K562 (cell line): ENCODE measurements around the gene CYTH1. TPM values are rescaled to one million over a fixed set of nuclear protein-coding genes. Genes with fewer than 3 reads are reported as not detected.

ENCODE experiments used
- ATAC-seq: fragments of 200-7000 bp; cut with Tn5 transposase; 3 replicates; pipeline ENCODE4 v1.9.1; 2020; ENCODE audit warnings: moderate library complexity
- BruUV-seq: library from RNA; stranded (reverse); fragments of 400-500 nt; replicated peaks from 2 replicates; lab custom pipeline; 2021; lab: Mats Ljungman, UMichigan
- CTCF ChIA-PET: fragments of 300-600 bp; formaldehyde crosslinking; extraction: SDS; loops from one replicate; lab custom pipeline; 2021; ENCODE audit warnings: low intra/inter-chr PET ratio; lab: Yijun Ruan, JAX
- POLR2A ChIA-PET: fragments of 300-600, 350-650 bp; sonication (Branson Sonifier 250); formaldehyde crosslinking; extraction: SDS; loops from one replicate; lab custom pipeline; 2021; ENCODE audit warnings: antibody characterized with exemption, inconsistent platforms; lab: Yijun Ruan, JAX
- DNase-seq, 4 experiments: peaks; one replicate each; pipeline versions ENCODE4 v3.0.0 to v3.0.0-alpha.2; 2011 to 2018; ENCODE audit warnings: low spot score in 3 of 4, mixed read lengths in 3 of 4; ENCODE audit errors: extremely low read depth in 1 of 4
- FAIRE-seq: peaks from 2 replicates; lab custom pipeline; 2011; peaks lifted over from hg19 to GRCh38; lab: Jason Lieb, UNC
- H2AFZ ChIP-seq: 2 replicates; pipeline ENCODE4 v1.6.0; 2011; ENCODE audit warnings: low read depth, low read length, control low read depth, inconsistent platforms
- H3K27ac ChIP-seq: fragments of 200-600 bp; 3 replicates; pipeline ENCODE4 v1.8.0; 2011; ENCODE audit warnings: low read depth, mild to moderate bottlenecking, control low read depth, inconsistent platforms, low read length, moderate library complexity, mixed read lengths; ENCODE audit errors: extremely low read depth
- H3K27me3 ChIP-seq, 2 experiments: fragments of 300-600 bp in 1 of 2; 2 replicates in 1 of 2; 3 replicates in 1 of 2; pipeline versions ENCODE4 v1.6.0 to v1.8.0; 2011; ENCODE audit warnings: inconsistent platforms in 2 of 2, low read length in 2 of 2, mild to moderate bottlenecking in 1 of 2, mixed read lengths in 1 of 2, moderate library complexity in 1 of 2; ENCODE audit not compliant: control insufficient read depth in 2 of 2, insufficient read depth in 2 of 2
- H3K36me3 ChIP-seq: fragments of 300-600 bp; 3 replicates; pipeline ENCODE4 v1.8.0; 2011; ENCODE audit warnings: mild to moderate bottlenecking, low read length, inconsistent platforms; ENCODE audit not compliant: control insufficient read depth, insufficient read depth
- H3K4me1 ChIP-seq, 2 experiments: fragments of 200-600 bp in 1 of 2; replicated peaks in 1 of 2; 2 replicates in 1 of 2; 3 replicates in 1 of 2; pipeline versions ENCODE4 v1.5.1 to v1.8.0; 2011; ENCODE audit warnings: inconsistent platforms in 2 of 2, low read length in 2 of 2, mild to moderate bottlenecking in 1 of 2, mixed read lengths in 1 of 2, moderate library complexity in 1 of 2; ENCODE audit not compliant: control insufficient read depth in 2 of 2, insufficient read depth in 2 of 2
- H3K4me2 ChIP-seq: 2 replicates; pipeline ENCODE4 v1.6.1; 2011; ENCODE audit warnings: low read length, control low read depth, inconsistent platforms, mixed read lengths; ENCODE audit not compliant: insufficient read depth
- H3K4me3 ChIP-seq: fragments of 200-600 bp; sonication (generic), shearing (Covaris generic); 2 replicates; pipeline ENCODE4 v1.5.1; 2016; ENCODE audit warnings: control low read depth, inconsistent platforms
- H3K79me2 ChIP-seq: fragments of 200-600 bp; 3 replicates; pipeline ENCODE4 v1.8.0; 2011; ENCODE audit warnings: low read length, inconsistent platforms; ENCODE audit not compliant: control insufficient read depth, insufficient read depth
- H3K9ac ChIP-seq, 2 experiments: 2 replicates each; pipeline versions ENCODE4 v1.6.0 to v1.6.1; 2011; ENCODE audit warnings: low read depth in 2 of 2, low read length in 2 of 2, control low read depth in 1 of 2, inconsistent platforms in 1 of 2, mild to moderate bottlenecking in 1 of 2, mixed read lengths in 1 of 2; ENCODE audit not compliant: insufficient read depth in 1 of 2
- H3K9me1 ChIP-seq: one replicate; pipeline ENCODE4 v1.6.0; 2011; ENCODE audit warnings: inconsistent platforms, mild to moderate bottlenecking, low read length, moderate library complexity; ENCODE audit not compliant: control insufficient read depth, insufficient read depth
- H3K9me3 ChIP-seq: replicated peaks from 2 replicates; pipeline ENCODE4 v1.5.1; 2011; ENCODE audit warnings: low read depth, low read length, inconsistent platforms; ENCODE audit not compliant: control insufficient read depth, insufficient read depth
- H4K20me1 ChIP-seq: replicated peaks from 2 replicates; pipeline ENCODE4 v1.6.1; 2011; ENCODE audit warnings: low read length, inconsistent platforms, mixed read lengths; ENCODE audit not compliant: control insufficient read depth, insufficient read depth
- FOXJ2 ChIP-seq: fragments of 200-800 bp; sonication (Bioruptor generic); IDR thresholded peaks from 2 replicates; pipeline ENCODE4 v1.6.1; 2016; ENCODE audit warnings: missing genetic modification characterization, missing compliant biosample characterization
- GMEB1 ChIP-seq: fragments of 250-450 bp; sonication (Bioruptor Pico); IDR thresholded peaks from 2 replicates; pipeline ENCODE4 v1.4.0; 2020; ENCODE audit warnings: mild to moderate bottlenecking
- MAFG ChIP-seq: fragments of 450-650 bp; conservative IDR thresholded peaks from 2 replicates; pipeline ENCODE4 v1.6.1; 2016; ENCODE audit warnings: missing genetic modification characterization, missing compliant biosample characterization
- NEUROD1 ChIP-seq: fragments of 150-350 bp; IDR thresholded peaks from 2 replicates; pipeline ENCODE4 v1.6.1; 2014; ENCODE audit warnings: borderline replicate concordance, low read length, low read depth; ENCODE audit not compliant: partially characterized antibody
- NFXL1 ChIP-seq: fragments of 450-650 bp; formaldehyde crosslinking; IDR thresholded peaks from 2 replicates; pipeline ENCODE4 v1.4.0; 2021; ENCODE audit warnings: mild to moderate bottlenecking
- PPARD ChIP-seq: fragments of 250-450 bp; sonication (Bioruptor Pico); IDR thresholded peaks from 2 replicates; pipeline ENCODE4 v1.8.0; 2022; ENCODE audit warnings: inconsistent platforms, mild to moderate bottlenecking, moderate library complexity
- SIN3B ChIP-seq: fragments of 450-650 bp; IDR thresholded peaks from 2 replicates; pipeline ENCODE4 v1.6.1; 2017; ENCODE audit warnings: low read depth, mild to moderate bottlenecking, moderate library complexity
- U2AF1 ChIP-seq: fragments of 200-400 bp; formaldehyde crosslinking; optimal IDR thresholded peaks from 2 replicates; pipeline ENCODE3; 2017; ENCODE audit warnings: mild to moderate bottlenecking, low read depth, low read length, moderate library complexity
- ZNF445 ChIP-seq: fragments of 250-450 bp; sonication (Bioruptor Pico); IDR thresholded peaks from 2 replicates; pipeline ENCODE4 v1.4.0; 2020; ENCODE audit warnings: low read depth, mild to moderate bottlenecking, moderate library complexity
- WGBS: fragments of 100-300 bp; shearing (Covaris generic); methylation state at CpG from one replicate; pipeline ENCODE4 v1.1.6; 2016; ENCODE audit warnings: low coverage, mixed read lengths; ENCODE audit not compliant: insufficient coverage; ENCODE audit errors: missing lambda C conversion rate; 5-methylcytosine and 5-hydroxymethylcytosine counted together
- in situ Hi-C: fragments of 300-500 bp; cut with MboI; formaldehyde crosslinking; loops from 4 replicates; pipeline ENCODE4 v1.15.0; 2018; ENCODE audit warnings: inconsistent platforms, mixed read lengths
- intact Hi-C: fragments of 100-400 bp; cut with micrococcal nuclease; formaldehyde crosslinking; loops from 2 replicates; pipeline ENCODE4 v1.14.2; 2022
- polyA plus RNA-seq, 8 experiments: library from polyadenylated mRNA; depleted of rRNA in 4 of 8; stranded (reverse) in 5 of 8; unstranded in 3 of 8; fragments of >200 nt; fragmentation: Nextera tagmentation in 2 of 8; fragmentation: Illumina TruSeq in 1 of 8; extraction: Ambion mirVana in 2 of 8; extraction: Trizol in 1 of 8; gene quantifications; 2 replicates each; pipeline versions ENCODE4 v1.2.1 to v1.2.3, GENCODE V29; 2011 to 2014; ENCODE audit warnings: inconsistent platforms in 1 of 8, missing spikeins in 1 of 8
- total RNA-seq, 7 experiments: library from RNA; depleted of rRNA in 6 of 7; stranded (reverse); fragments of >200 nt in 6 of 7; fragmentation: Illumina TruSeq in 2 of 7; extraction: Trizol in 2 of 7; gene quantifications; 2 replicates each; pipeline versions ENCODE4 v1.2.1 to v1.2.3, GENCODE V29; 2011 to 2021; ENCODE audit warnings: low replicate concordance in 1 of 7
- TF ChIP-seq, protein P1 (sequence below), 2 experiments: IDR thresholded peaks; 2 replicates each; pipeline ENCODE4 v1.6.1; 2011; ENCODE audit warnings: borderline replicate concordance in 1 of 2, control low read depth in 1 of 2, low read depth in 1 of 2, low read length in 1 of 2, mild to moderate bottlenecking in 1 of 2, mixed read lengths in 1 of 2, moderate library complexity in 1 of 2; ENCODE audit not compliant: insufficient read depth in 1 of 2, insufficient read length in 1 of 2, poor library complexity in 1 of 2, severe bottlenecking in 1 of 2; ENCODE audit errors: extremely low read depth in 1 of 2

Gene CYTH1
- total and polyA plus RNA-seq, 9 of the 15 experiments (the other 6 are each of a cell fraction or from before 2014, with no cell fraction given), result 0.52 to 27.7 (median 16.8) TPM

GRCh38 chr17:78715000-78715771 lies 66.9 kb downstream of the CYTH1 start:
- Histone ChIP-seq H3K36me3 (no peaks in the 10 kb centered on the region), H3K27me3 (no peaks in the 10 kb centered on the region), H4K20me1 (peaks cover 52% of the 10 kb centered on the region), H3K4me1 (peaks cover 4 to 7% of the 10 kb centered on the region in 2 experiments), H3K9ac (no peak overlapping the region), H3K27ac (no peak overlapping the region), H3K79me2 (peaks cover 36% of the 10 kb centered on the region), H3K4me3 (no peak overlapping the region), H3K4me2 (no peak overlapping the region), H3K9me3 (no peaks in the 10 kb centered on the region), H3K9me1 (no peaks in the 10 kb centered on the region), H2AFZ (no peak overlapping the region)
- POLR2A ChIA-PET, result interaction anchor here (0.6 to 1.9 kb wide), 4 partner anchors 9 to 135 kb away, joined by 3 to 5 read pairs (median 3); no protein-coding TSS in a partner anchor
- DNase-seq (no peak), FAIRE-seq (no peak), ATAC-seq (no peak)
- CTCF ChIA-PET, result no interaction called here
- intact Hi-C loops, result no loop called here
- BruUV-seq, result no TSS peak
- TF ChIP-seq ZNF445 (CRISPR knock-in tag) (no peak), PPARD (CRISPR knock-in tag) (no peak), SIN3B (no peak), MAFG (tag) (no peak), FOXJ2 (tag) (no peak), NFXL1 (CRISPR knock-in tag) (no peak), GMEB1 (CRISPR knock-in tag) (no peak), U2AF1 (no peak), NEUROD1 (no peak)
- TF ChIP-seq, protein P1, sequence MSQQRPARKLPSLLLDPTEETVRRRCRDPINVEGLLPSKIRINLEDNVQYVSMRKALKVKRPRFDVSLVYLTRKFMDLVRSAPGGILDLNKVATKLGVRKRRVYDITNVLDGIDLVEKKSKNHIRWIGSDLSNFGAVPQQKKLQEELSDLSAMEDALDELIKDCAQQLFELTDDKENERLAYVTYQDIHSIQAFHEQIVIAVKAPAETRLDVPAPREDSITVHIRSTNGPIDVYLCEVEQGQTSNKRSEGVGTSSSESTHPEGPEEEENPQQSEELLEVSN (IDR thresholded peaks at IDR 0.05; ENCODE audit: borderline replicate concordance in 1 of 2, extremely low read depth in 1 of 2, insufficient read depth in 1 of 2, insufficient read length in 1 of 2, low read depth in 1 of 2, low read length in 1 of 2, poor library complexity in 1 of 2, severe bottlenecking in 1 of 2), result no peak
- in situ Hi-C loops, result no loop called here
- WGBS, result 56% methylated on average over 14 of the region's 14 CpGs
